Stimulated activated naive CD4-positive, alpha-beta T cell (primary cell): ENCODE results near the gene MTHFR.
A peak's percentile ranks its signal among the peaks of the same experiment; 100 is the strongest.

Experiments
- DNase-seq, 6 experiments: peaks; one replicate each; lab custom pipeline; 2025; lab: John Stamatoyannopoulos, UW

Gene MTHFR

DNA sequence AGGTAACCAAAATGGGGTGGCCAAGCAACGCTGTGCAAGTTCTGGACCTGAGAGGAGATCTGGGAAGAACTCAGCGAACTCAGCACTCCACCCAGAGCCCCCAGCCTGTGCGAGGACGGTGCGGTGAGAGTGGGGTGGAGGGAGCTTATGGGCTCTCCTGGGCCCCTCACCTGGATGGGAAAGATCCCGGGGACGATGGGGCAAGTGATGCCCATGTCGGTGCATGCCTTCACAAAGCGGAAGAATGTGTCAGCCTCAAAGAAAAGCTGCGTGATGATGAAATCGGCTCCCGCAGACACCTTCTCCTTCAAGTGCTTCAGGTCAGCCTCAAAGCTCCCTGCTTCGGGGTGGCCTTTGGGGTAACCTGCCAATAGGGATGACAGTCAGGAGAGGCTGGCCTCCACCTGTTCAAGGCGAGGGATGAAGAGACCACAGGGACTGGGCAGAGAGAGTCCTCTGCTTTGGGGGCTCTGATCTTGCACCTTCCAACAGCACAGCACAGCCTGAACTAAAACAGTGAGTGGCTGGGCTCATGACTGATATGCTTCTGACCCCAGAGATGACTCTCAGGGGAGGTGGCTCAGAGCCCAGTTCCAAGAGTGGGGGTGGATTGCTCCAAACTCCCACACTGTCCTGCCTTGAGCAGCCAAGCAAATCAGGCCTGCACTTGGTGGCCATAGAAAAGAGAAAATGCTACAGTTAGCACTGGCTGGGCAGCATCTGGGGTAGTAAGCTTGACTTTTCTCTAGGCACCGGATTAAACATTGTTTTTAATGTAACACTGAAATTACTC is 9.5 kb downstream of the MTHFR start:
- no peak for DNase-seq

DNA sequence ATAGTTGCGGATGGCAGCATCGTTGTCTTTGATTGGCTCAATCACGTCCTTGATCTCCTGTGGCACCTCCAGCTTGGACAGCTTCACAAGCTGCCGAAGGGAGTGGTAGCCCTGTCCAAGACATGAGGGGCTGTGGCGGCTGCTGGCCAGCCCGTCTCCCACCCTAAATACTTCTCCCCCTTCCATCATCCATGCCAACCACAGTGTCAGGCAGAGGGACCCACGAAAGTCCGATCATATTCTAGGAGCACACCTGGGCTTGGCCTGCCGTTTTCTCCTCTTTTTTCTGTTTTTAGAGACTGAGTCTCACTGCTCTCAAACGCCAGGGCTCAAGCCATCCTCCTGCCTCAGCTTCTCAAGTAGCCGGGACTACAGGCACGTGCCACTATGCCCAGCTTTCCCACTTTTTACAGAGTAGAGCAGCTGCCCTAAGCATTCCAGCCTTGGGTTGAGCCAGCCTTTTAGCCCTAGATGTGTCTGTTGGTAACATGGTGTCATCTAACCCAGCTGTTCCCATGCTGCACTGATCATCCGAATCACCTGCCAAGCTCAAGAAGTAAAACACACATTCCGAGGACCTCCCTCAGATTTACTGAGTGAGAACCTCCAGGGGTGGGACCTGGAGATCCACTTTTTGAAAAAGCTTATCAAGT is 10.4 kb downstream of the MTHFR start:
- no peak for DNase-seq

DNA sequence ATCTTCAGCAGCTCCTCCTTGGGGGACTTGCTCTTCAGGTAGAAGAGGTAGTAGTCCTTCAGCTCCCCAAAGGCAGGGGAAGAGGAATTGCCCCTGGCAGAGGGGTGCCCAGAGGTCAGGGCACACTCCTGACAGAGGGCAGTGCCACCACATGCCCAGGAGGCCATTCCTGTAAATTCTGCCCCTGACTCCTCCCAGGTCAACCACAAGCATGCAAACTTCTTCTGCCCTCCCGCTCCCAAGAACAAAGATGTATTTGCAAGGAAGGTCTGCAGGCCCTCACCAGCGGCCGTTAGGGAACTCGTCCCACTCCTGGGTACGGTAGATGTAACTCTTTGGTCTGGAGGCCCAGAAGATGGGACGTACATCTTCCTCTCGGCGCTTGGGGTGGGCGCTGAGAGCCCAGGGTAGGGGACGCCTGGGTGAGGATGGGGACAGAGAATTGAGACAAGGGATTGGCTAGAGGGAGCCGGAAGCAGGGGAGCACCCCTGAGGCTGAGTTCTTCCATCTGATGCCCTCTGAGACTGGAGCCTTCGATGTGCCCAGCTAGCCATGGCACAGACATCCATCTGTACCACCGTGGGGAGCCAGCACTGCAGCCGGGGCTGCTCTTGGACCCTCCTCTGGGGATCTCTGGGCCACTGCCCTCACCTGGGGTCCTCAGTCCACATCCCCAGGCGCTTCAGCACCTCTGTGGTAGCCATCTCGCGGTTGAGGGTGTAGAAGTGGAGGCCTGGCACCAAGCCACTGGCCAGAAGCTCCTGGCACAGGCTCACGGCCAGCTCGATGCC is 11.1 kb downstream of the MTHFR start:
- DNase-seq: no peak

DNA sequence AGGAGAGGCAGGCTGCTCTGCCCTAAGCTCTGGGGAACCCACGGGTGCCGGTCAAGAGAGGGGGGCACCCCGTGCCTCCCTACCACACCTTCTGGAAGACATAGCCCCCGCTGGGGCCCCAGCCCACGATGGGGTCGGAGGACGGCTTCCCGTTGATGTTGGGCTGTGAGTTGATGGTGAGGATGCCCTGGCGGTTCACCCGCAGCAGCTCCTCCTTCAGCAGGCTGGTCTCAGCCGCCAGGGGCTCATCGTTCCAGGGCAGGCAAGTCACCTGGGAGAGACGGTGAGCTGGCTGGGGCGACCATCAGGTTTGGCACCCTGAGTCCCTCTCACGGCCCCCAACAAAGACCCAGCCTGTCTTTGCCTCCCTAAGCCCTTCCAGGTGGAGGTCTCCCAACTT is 11.9 kb downstream of the MTHFR start:
- no peak for DNase-seq

DNA sequence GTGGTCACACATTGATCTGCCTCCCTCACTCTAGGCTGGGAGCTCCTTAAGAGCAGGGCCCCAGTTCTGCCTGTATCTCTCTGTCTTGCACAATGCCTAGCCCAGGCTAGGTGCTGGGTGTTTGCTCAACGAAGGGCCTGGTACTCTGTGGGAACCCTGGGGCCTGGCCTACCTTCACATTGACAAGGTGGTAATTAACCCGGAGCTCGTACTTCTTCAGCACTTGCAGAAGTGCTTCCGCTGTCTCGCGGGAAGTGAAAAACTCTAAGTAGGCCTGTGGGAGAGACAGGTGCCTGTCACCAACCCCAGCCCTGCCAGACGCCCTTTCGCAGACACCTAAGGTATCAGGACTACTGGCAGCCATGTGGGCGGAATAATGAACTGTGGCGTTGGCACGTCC is 13.7 kb downstream of the MTHFR start:
- no peak for DNase-seq

DNA sequence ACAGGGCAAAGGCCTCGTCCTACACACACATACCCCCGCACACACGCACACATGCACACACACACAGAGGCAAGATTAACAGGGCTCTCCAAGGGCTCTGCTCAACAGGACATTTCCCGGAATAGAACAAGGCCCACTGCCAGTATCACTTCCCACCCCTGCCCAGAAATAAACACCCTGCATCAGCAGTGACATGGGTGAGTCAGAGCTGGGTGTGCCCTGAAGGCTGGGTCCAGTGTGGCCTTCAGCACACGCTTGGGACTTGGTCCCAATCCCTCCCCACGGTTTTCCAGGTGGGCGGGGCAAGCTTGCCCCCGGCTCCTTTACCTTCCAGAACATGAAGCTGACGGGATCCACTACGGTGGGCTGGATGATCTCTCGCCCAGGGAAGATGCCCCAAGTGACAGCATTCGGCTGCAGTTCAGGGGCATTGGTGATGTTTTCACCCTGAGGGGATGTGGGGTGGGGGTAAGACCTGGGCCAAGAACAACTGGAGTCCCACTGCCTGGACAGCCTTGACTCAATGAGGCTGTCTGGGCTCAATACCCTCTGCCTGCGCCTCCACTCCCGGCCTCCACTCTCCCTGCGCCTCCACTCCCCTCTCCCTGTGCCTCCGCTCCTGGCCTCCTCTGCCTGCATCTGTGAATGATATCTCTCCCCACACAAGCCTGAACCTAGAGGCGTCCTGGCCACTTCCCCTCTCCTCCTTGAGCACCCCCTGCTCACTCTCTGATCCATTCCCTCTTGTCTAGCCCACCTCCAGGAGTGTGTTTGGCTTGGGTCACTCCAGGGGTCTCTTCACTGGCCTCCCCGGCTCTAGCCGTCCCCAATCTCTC is 14.7 kb downstream of the MTHFR start:
- DNase-seq: no peak

DNA sequence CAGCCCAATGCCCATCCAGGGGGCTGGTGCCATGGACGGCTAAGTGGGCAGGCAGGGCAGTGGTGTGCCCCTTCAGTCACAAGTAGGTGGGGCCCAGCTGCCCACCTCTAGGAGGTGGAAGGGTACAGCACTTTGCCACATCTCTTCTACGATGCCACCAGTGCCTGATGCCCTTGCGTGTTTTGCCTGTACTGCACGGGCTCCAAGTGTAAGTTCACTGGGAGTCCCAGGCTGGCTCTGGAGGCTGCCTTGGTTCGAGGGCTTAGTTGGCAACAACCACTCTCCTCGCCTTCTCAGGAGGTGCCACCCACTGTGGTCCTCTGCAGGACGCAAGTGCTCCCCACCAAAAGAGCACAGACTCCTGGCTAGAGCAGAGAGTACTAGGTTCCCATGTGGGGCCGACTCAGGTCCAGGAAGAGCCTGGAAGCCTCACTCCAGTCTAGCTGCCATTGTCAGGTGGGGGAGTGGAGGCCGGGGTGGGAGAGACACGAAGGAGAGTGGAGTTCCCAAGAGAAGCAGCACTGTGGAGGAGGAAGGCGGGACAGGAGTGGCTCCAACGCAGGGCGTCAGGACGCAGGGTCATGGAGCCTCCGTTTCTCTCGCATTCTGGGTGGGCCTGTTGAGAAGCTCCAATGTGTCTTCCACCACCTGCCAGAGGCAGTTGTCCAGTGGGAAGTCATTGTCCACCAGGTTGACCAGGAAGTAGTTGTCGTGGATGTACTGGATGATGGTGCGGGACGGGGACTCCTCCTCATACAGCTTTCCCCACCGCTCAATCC is 15.5 kb downstream of the MTHFR start:
- no peak for DNase-seq

DNA sequence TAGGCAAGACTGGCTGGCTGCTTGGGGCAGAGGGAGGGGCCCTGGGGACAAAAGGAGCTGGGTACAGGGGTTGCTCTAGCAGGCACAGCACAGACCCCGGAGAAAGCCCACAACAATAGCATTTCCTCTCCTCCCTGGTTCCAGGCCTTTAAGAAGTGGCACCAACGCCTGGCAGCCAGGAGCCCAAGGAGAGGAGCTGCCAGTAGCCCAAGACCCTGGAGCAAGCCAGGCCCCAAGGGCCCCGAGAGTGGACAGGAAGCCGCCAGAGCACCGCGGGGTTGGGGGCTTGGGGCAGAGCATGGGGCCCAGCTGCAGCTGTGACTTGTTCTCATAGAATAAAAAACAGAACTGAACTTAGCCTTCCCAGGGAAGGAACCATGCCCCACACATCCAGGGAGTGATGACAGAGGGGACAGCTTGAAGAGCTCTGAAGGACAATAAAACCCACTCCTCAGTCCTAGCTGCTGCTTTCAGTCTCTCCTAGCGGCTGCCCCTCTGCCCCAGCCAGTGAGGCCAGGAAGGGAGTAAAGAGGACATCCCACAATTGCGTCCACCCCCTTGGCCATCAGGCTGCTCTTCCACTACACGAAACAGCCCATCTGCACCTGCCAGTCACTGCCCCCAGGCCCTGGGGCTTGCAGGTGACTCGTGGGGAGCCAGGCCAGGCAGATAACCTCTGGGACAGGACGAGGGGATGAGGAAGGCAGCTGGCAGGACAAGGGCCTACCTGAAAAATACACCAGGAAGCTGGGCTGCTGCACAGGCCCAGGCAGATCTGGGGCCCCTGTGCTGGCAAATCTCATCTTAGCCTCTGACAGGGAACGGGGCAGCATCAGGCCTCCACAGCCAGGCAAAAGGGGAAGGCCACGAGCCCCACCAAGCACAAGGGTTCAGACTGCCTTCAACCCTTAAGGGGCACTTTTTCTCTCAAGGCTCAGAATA is 16.4 kb downstream of the MTHFR start:
- DNase-seq: no peak

DNA sequence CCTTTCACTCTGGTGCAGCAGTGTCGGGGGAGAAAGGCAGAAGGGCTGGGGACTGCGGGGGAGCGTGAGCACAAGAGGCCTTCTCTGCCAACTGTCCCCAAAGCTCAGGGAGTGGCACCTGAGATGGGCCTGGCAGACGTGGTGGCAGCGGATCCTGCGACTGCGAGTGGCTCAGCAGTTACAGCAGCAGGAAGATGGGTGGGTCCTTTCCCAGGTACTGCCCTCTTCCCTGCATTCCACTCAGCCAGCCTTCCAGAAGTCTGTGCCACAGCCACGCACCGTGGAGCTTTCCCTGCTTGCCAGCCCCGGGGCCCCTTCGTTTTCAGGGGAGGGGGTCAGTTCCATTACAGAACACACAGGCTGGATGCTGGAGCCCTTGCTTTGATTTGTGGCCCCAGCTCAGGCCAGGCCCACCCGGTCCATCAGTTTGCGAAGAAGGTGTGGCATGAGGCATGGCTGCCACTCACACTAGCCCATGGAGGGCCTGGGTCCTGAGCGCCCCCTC is 17.2 kb downstream of the MTHFR start:
- no peak for DNase-seq

DNA sequence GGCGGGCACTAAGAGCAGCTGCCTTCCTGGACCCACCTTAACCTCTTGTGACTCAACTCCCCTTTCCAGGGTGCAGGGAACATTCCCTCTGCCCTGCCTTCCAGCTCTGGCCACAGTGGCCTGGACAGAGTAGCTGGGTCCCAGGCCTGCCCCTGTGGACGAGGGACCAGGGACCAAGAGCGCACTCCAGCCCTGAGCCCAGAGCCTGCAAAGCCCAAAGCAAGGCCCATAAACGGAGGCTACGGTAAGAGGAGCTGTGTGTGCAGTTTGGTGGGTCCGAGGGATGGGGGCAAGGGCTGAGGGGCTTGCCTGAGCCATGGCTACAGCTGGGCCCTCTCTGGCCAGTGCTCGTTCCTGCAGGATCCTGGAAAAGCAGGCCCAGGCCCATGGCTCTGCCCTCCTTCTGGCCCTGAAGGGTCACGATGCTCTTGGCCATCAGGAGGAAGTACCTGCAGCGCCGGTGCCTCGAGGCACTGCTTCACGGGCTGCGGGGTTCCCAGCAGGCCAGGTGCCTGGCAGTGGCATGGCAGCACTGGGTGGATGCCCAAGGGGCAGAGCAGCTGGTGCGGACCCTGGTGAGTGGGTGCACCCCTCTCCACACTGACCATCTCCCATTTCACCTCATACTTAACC is 17.8 kb downstream of the MTHFR start:
- no peak for DNase-seq

DNA sequence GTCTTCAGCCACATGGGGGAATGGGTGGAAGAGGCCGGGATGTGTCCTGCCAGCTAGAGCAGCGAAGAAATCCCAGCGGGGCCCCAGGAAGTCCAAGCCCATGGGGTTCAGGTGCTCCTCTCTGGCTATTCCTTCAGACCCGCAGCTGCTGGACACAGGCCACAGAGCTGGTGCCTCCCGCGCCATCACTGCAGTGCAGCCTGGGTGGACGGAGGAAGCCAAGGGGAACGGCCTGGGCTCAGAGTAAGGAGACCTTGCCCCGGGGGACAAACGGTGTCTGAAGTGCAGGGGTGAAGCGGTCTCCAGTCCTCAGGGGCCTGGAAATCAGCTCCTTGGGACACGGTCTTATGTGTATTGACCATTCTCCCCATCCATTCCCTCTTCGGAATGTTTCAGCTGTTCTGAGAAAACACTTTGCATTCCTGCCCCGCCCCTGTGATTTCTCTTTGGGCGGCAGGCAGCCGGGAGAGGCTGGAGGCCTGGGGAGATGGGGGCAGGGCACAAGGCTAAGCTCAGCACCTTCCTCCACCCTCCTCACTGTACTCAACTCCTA is 18.4 kb downstream of the MTHFR start:
- no peak for DNase-seq

DNA sequence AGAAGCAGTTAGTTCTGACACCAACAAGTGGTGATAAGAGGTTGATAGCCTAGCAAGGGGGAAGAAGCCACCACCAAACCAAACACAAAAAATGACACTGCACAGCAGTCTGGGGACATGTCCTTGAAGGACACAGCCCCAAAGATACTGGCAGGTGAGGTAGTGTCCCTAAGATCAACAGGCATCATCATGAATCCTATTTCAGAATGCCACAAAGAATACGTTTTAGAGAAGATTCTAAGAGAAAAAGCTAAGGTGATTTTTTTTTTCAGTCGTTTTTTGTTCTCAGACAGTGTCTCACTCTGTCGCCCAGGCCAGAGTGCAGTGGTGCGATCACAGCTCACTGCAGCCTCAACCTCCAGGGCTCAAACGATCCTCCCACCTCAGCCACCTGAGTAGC is 19.6 kb downstream of the MTHFR start:
- no peak for DNase-seq

DNA sequence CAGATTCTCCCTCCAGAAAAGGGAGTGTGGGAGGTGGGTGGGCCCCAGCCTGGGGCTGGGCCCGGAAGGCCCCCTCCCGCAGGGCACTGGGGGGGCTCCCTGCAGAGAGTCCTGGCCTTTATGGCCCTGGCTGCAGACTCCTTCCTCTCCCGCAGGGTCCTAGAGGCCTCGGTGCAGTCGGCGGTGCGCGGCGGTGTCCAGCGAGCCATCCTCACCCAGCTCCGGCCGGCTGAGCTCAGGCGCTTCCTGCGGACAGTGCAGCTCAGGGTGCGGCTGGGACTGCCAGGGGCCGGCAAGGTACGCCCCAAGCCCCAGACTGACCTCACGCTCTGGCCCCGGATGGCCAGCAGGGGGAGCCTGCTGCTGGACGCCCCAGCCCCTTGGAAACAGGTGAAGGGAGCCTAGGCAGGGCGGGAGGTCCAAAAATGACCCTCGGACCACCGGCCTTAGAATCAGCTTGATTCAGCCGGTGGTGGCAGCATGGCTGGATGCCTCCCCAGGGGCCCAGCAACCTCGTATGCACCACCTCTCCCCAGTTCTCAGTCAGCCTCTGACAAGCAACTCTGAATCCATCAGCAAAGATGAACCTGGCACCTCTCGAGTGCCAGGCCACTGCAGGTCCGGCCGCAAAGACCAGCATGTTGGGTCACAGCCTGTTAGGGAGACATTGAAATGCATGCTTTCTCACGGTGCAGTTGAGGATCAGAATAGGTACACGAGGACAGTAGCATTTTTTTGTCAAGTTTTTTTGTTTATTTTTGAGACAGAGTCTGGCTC is 20.6 kb downstream of the MTHFR start:
- peak in 3 of 6 experiments; percentile 18 to 45 (median 25) for DNase-seq

DNA sequence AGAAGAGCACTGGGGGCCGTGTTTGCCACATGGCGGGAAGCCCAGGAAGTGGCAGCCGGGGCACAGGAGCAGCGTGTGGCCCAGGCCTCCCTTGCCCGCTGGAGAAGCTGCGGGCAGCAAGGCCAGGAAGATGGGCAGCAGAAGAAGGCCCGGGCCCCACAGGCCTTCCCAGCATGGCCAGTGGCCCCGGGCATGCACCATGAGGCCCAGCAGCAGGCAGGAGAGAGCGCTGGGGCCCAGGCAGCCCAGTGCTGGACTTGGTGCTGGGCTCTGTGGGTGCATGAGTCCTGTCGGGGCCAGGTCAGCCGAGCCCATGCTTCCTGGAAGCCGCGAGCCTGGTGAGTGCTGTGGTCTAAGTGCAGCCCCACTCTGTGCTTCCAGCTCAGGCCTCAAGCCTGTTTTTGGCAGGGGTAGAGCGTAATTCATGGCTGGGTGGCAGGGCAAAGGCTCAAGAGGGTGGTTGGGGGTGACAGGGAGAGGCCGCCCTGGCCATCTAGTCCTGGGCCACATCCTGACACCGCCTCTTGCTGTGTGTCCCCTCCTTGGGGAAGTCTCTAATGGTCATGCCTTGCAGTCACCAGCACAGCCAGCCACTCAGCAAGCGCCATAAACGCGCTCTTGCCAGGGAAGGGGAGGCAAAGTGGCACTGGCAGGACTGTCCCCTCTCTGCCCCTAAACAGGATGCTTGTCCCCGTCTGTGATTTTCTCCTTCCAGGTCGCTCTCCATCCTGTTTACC is 21.3 kb downstream of the MTHFR start:
- no peak for DNase-seq

DNA sequence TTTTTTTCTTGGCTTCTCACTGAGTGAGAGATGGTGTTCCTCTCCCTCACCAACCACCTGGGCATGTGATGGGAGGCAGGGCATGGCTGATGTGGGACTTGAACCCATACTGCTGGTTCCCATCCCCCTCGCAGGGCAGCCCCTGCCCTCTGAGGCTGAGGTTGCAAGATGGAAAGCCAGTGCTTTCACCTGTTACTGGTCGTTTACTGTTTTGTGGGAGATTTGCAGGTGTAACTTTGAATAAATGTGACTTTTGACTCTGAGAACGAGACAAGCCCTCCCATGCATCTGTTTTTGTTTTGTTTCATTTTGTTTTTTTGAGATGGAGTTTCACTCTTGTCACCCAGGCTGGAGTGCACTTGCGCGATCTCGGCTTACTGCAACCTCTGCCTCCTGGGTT is 22.2 kb downstream of the MTHFR start:
- DNase-seq: no peak

DNA sequence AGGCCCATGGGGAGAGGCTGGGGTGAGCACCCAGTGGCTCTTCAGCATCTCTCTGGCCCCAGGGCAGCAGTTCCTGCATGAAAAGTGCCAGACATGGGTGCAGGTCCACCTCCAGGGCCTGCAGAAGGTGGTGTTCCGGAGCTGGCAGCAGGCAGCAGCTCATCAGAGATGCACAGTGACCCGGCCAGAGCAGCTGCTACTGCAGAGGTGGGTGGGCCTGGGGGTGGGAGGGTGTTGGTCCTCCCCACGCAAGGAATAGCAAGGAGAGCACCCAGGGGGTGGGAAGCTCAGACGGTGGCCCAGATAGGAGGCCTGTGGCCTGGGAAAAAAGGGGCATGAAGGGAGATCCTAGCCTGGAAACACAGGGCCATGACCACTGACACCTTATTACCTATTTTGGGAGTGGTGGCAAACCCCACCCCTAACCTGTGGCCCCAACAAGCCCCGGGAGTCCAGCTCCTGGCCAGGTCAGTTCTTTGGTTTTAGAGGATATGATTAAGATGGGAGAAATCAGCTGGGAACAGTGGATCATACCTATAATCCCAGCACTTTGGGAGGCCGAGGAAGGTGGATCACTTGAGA is 23.5 kb downstream of the MTHFR start:
- no peak for DNase-seq

DNA sequence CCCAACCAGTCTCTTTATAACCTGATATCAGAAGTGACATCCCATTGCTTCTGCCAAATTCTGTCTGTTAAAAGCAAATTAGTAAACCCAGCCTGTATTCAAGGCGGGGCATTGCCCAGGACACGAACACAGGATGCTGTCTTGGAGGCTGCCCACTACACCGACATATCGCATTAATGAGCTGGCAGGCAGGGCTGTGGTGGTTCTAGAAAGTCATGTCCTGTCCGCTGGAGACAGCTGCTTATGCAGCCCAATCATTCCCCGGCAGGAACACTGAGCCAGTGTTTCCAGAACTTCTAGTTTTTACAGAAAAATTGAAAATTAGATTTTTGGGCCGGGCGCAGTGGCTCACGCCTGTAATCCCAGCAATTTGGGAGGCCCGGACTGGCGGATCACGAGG is 24.5 kb downstream of the MTHFR start:
- no peak for DNase-seq
